CD4-positive, CD25-positive, alpha-beta regulatory T cell (primary cell): ENCODE results near the gene PRPH. TPM values are rescaled to one million over a fixed set of nuclear protein-coding genes. Genes with fewer than 3 reads are reported as not detected.
A peak's percentile ranks its signal among the peaks of the same experiment; 100 is the strongest.
"Not testable (repeated sequence)": the region's sequence is repeated elsewhere in the genome, so short reads cannot be mapped to it uniquely, and the experiment has no call there.

Source experiments
- ATAC-seq, 2 donors: fragments of 150-1000 bp; cut with Tn5 transposase; one replicate each; pipeline ENCODE4 v1.10.0; 2021; ENCODE audit warnings: low read depth in 2 of 2, moderate number of reproducible peaks in 2 of 2, moderate library complexity in 1 of 2
- DNase-seq, 3 donors: peaks; one replicate each; pipeline versions ENCODE4 v3.0.0 to v3.0.0-alpha.2; 2012 to 2022; ENCODE audit warnings: mixed read lengths in 1 of 3
- H3K27ac ChIP-seq: one replicate; pipeline ENCODE4 v1.7.0; 2013; ENCODE audit warnings: mild to moderate bottlenecking, low read length; ENCODE audit not compliant: insufficient read depth, poor library complexity, severe bottlenecking
- H3K27me3 ChIP-seq: one replicate; pipeline ENCODE4 v1.7.0; 2013; ENCODE audit warnings: low read length; ENCODE audit not compliant: control insufficient read depth, insufficient read depth
- H3K36me3 ChIP-seq: one replicate; pipeline ENCODE4 v1.7.0; 2013; ENCODE audit warnings: mild to moderate bottlenecking, low read length, moderate library complexity; ENCODE audit not compliant: control insufficient read depth, insufficient read depth
- H3K4me1 ChIP-seq: 2 replicates; pipeline ENCODE4 v1.7.0; 2013; ENCODE audit warnings: mild to moderate bottlenecking, low read length; ENCODE audit not compliant: insufficient read depth, control insufficient read depth, poor library complexity, severe bottlenecking
- H3K4me3 ChIP-seq: one replicate; pipeline ENCODE4 v1.7.0; 2013; ENCODE audit warnings: low read depth, mild to moderate bottlenecking, low read length, moderate library complexity
- H3K9me3 ChIP-seq, 2 experiments: 1 replicate in 1 of 2; 2 replicates in 1 of 2; pipeline ENCODE4 v1.7.0; 2013; ENCODE audit warnings: low read length in 2 of 2, mild to moderate bottlenecking in 1 of 2, moderate library complexity in 1 of 2; ENCODE audit not compliant: control insufficient read depth in 2 of 2
- H3K27ac Mint-ChIP-seq, 3 donors: one replicate each; pipeline ENCODE4 v1.8.0; 2020 to 2022; ENCODE audit warnings: mild to moderate bottlenecking in 3 of 3, mixed read lengths in 3 of 3, moderate library complexity in 2 of 3
- H3K27me3 Mint-ChIP-seq: one replicate; pipeline ENCODE4 v1.8.0; 2022; ENCODE audit warnings: mild to moderate bottlenecking, mixed read lengths
- H3K36me3 Mint-ChIP-seq: one replicate; pipeline ENCODE4 v1.8.0; 2020; ENCODE audit warnings: mixed read lengths
- H3K4me1 Mint-ChIP-seq, 4 donors: one replicate each; pipeline ENCODE4 v1.8.0; 2020 to 2022; ENCODE audit warnings: mixed read lengths in 4 of 4, mild to moderate bottlenecking in 1 of 4
- H3K4me3 Mint-ChIP-seq, 4 donors: one replicate each; pipeline ENCODE4 v1.8.0; 2020 to 2022; ENCODE audit warnings: mild to moderate bottlenecking in 4 of 4, mixed read lengths in 4 of 4, moderate library complexity in 3 of 4
- H3K9me3 Mint-ChIP-seq, 7 donors: one replicate each; pipeline ENCODE4 v1.8.0; 2020 to 2022; ENCODE audit warnings: mixed read lengths in 7 of 7, mild to moderate bottlenecking in 3 of 7, moderate library complexity in 2 of 7
- polyA plus RNA-seq, 4 donors: library from polyadenylated mRNA; unstranded; fragments of 300-500 nt; fragmentation: Illumina TruSeq; gene quantifications; one replicate each; pipeline ENCODE4 v1.2.3, GENCODE V29; 2021
- total RNA-seq: library from RNA; stranded (reverse); gene quantifications from one replicate; pipeline ENCODE4 v1.2.3, GENCODE V29; 2022

The PRPH gene
- total and polyA plus RNA-seq, 5 donors from 2014 or later, result 0.24 TPM; not detected in 4

GRCh38 chr12:49320411-49321103 is 25.6 kb downstream of the PRPH start:
- not testable (repeated sequence) for H3K9me3 Mint-ChIP-seq, H3K27ac ChIP-seq, H3K4me3 ChIP-seq, ATAC-seq, H3K36me3 Mint-ChIP-seq, DNase-seq, H3K27me3 Mint-ChIP-seq, H3K9me3 ChIP-seq, H3K36me3 ChIP-seq, H3K27me3 ChIP-seq
- peaks cover 0 to 22% (median 11%) of the 10 kb centered on the region in 4 donors for H3K4me1 Mint-ChIP-seq
- H3K4me3 Mint-ChIP-seq, result peak overlapping the region; percentile 13 to 88 (median 62)
- H3K4me1 ChIP-seq, result peaks cover 18% of the 10 kb centered on the region
- H3K27ac Mint-ChIP-seq, result peak overlapping the region in 1 of 3 donors; percentile 12

GRCh38 chr12:49322367-49322707 is 27.4 kb downstream of the PRPH start:
- Mint-ChIP-seq H3K4me1 (peaks cover 0 to 22% (median 11%) of the 10 kb centered on the region in 4 donors), H3K27ac (peak overlapping the region in 2 of 3 donors; percentile 71 to 95), H3K27me3 (peaks cover 4% of the 10 kb centered on the region), H3K36me3 (no peaks in the 10 kb centered on the region), H3K4me3 (peak overlapping the region; percentile 88 to 96 (median 93)), H3K9me3 (peaks cover 0 to 2% (median 0%) of the 10 kb centered on the region in 7 donors)
- H3K27ac ChIP-seq, result peak overlapping the region; percentile 69
- H3K9me3 ChIP-seq, result no peaks in the 10 kb centered on the region
- H3K27me3 ChIP-seq, result no peaks in the 10 kb centered on the region
- ATAC-seq (no peak), DNase-seq (no peak)
- H3K4me1 ChIP-seq, result peaks cover 18% of the 10 kb centered on the region
- no peaks in the 10 kb centered on the region for H3K36me3 ChIP-seq
- H3K4me3 ChIP-seq, result peak overlapping the region; percentile 77

GRCh38 chr12:49322708-49323523 is 28.0 kb downstream of the PRPH start, which contains the start of gene TROAP:
TROAP (plus strand) TSS chr12:49323255; CDS start chr12:49323609, 354 bp downstream.
- Mint-ChIP-seq H3K27ac (peak within 1 kb of the TSS; percentile 71 to 95 (median 92)), H3K4me1 (peaks cover 0 to 22% (median 11%) of the 10 kb centered on the region in 4 donors), H3K27me3 (peaks cover 4% of the 10 kb centered on the region), H3K4me3 (peak within 1 kb of the TSS; percentile 88 to 96 (median 93)), H3K36me3 (no peaks in the 10 kb centered on the region), H3K9me3 (peaks cover 0 to 3% (median 0%) of the 10 kb centered on the region in 7 donors)
- Histone ChIP-seq H3K27ac (peak within 1 kb of the TSS; percentile 69), H3K9me3 (no peaks in the 10 kb centered on the region), H3K36me3 (no peaks in the 10 kb centered on the region), H3K4me3 (peak within 1 kb of the TSS; percentile 81), H3K27me3 (no peaks in the 10 kb centered on the region), H3K4me1 (peaks cover 18% of the 10 kb centered on the region)
- DNase-seq, result peak; percentile 97 to 99 (median 98)
- ATAC-seq, result peak; percentile 97 to 98

- Mint-ChIP-seq H3K4me3 (peak overlapping the region; percentile 88 to 96 (median 93)), H3K36me3 (no peaks in the 10 kb centered on the region), H3K9me3 (peaks cover 0 to 3% (median 0%) of the 10 kb centered on the region in 7 donors), H3K27me3 (peaks cover 4% of the 10 kb centered on the region), H3K4me1 (peaks cover 0 to 22% (median 11%) of the 10 kb centered on the region in 4 donors), H3K27ac (peak overlapping the region; percentile 71 to 95 (median 78))
- Histone ChIP-seq H3K27ac (no peak overlapping the region), H3K4me1 (peaks cover 18% of the 10 kb centered on the region), H3K4me3 (peak overlapping the region; percentile 81), H3K36me3 (no peaks in the 10 kb centered on the region), H3K27me3 (no peaks in the 10 kb centered on the region), H3K9me3 (no peaks in the 10 kb centered on the region)
- DNase-seq, result no peak
- no peak for ATAC-seq
Observed at GRCh38 chr12:49323524-49324097, 28.7 kb downstream of the PRPH start.

GRCh38 chr12:49325606-49326005 is 30.7 kb downstream of the PRPH start:
- no peak for DNase-seq
- peaks cover 0 to 1% (median 0%) of the 10 kb centered on the region in 7 donors for H3K9me3 Mint-ChIP-seq
- no peaks in the 10 kb centered on the region for H3K27me3 ChIP-seq
- no peak overlapping the region for H3K4me3 ChIP-seq
- H3K27ac ChIP-seq, result no peak overlapping the region
- H3K36me3 ChIP-seq, result no peaks in the 10 kb centered on the region
- no peak for ATAC-seq
- peaks cover 0 to 22% (median 11%) of the 10 kb centered on the region in 4 donors for H3K4me1 Mint-ChIP-seq
- H3K4me3 Mint-ChIP-seq, result no peak overlapping the region
- H3K27me3 Mint-ChIP-seq, result peaks cover 4% of the 10 kb centered on the region
- H3K9me3 ChIP-seq, result no peaks in the 10 kb centered on the region
- H3K36me3 Mint-ChIP-seq, result no peaks in the 10 kb centered on the region
- H3K4me1 ChIP-seq, result peaks cover 18% of the 10 kb centered on the region
- H3K27ac Mint-ChIP-seq, result no peak overlapping the region

GRCh38 chr12:49327368-49327767 is 32.4 kb downstream of the PRPH start:
- H3K4me1 Mint-ChIP-seq, result peaks cover 0 to 17% (median 6%) of the 10 kb centered on the region in 4 donors
- H3K4me3 Mint-ChIP-seq, result peak overlapping the region in 1 of 4 donors; percentile 30
- Histone ChIP-seq H3K4me1 (peaks cover 11% of the 10 kb centered on the region), H3K27ac (no peak overlapping the region), H3K36me3 (no peaks in the 10 kb centered on the region), H3K27me3 (no peaks in the 10 kb centered on the region), H3K9me3 (no peaks in the 10 kb centered on the region), H3K4me3 (no peak overlapping the region)
- ATAC-seq (no peak), DNase-seq (no peak)
- no peak overlapping the region for H3K27ac Mint-ChIP-seq
- no peaks in the 10 kb centered on the region for H3K36me3 Mint-ChIP-seq
- peaks cover 0 to 1% (median 0%) of the 10 kb centered on the region in 7 donors for H3K9me3 Mint-ChIP-seq
- H3K27me3 Mint-ChIP-seq, result peaks cover 11% of the 10 kb centered on the region

- ATAC-seq, result no peak
- peak overlapping the region in 1 of 4 donors; percentile 30 for H3K4me3 Mint-ChIP-seq
- H3K27me3 Mint-ChIP-seq, result peaks cover 16% of the 10 kb centered on the region
- peaks cover 0 to 2% (median 0%) of the 10 kb centered on the region in 7 donors for H3K9me3 Mint-ChIP-seq
- no peaks in the 10 kb centered on the region for H3K27me3 ChIP-seq
- H3K4me1 ChIP-seq, result peaks cover 13% of the 10 kb centered on the region
- H3K4me3 ChIP-seq, result no peak overlapping the region
- DNase-seq, result no peak
- no peak overlapping the region for H3K27ac Mint-ChIP-seq
- no peaks in the 10 kb centered on the region for H3K36me3 ChIP-seq
- no peaks in the 10 kb centered on the region for H3K9me3 ChIP-seq
- H3K27ac ChIP-seq, result no peak overlapping the region
- no peaks in the 10 kb centered on the region for H3K36me3 Mint-ChIP-seq
- peaks cover 0 to 17% (median 5%) of the 10 kb centered on the region in 4 donors for H3K4me1 Mint-ChIP-seq
Observed at GRCh38 chr12:49327887-49328286, 32.9 kb downstream of the PRPH start.
